Retinal pigment epithelial cell (primary cell): Measurements from ENCODE around the gene SHROOM3.

ENCODE experiments used
- DNase-seq: peaks from one replicate; pipeline ENCODE4 v3.0.0-alpha.2; 2010; ENCODE audit warnings: low read depth
- H3K4me3 ChIP-seq: 2 replicates; pipeline ENCODE4 v1.5.1; 2011; ENCODE audit warnings: mild to moderate bottlenecking, low read length, control low read depth, moderate library complexity
- CTCF ChIP-seq: conservative IDR thresholded peaks from 2 replicates; pipeline ENCODE4 v1.5.1; 2011; ENCODE audit warnings: low read depth, low read length, control low read depth, inconsistent platforms

SHROOM3 gene

GRCh38 chr4:76434901-76435527, at the start of gene SHROOM3:
SHROOM3 (plus strand) TSS chr4:76435229; CDS start chr4:76436053, 824 bp downstream.
- peak; percentile 84 for DNase-seq
- H3K4me3 ChIP-seq = peak within 1 kb of the TSS; percentile 80
- TF ChIP-seq CTCF = no peak

- TF ChIP-seq CTCF = no peak
- no peak overlapping the region for H3K4me3 ChIP-seq
- no peak for DNase-seq
Measured at GRCh38 chr4:76385974-76386373, 49.1 kb upstream of the SHROOM3 start.

- H3K4me3 ChIP-seq = no peak overlapping the region
- no peak for TF ChIP-seq CTCF
- DNase-seq = no peak
Measured at GRCh38 chr4:76386566-76387305, 48.3 kb upstream of the SHROOM3 start.

- no peak for DNase-seq
- TF ChIP-seq CTCF = no peak
- H3K4me3 ChIP-seq = no peak overlapping the region
Measured at GRCh38 chr4:76388160-76388908, 46.7 kb upstream of the SHROOM3 start.

GRCh38 chr4:76401654-76402053, 33.4 kb upstream of the SHROOM3 start:
- no peak for TF ChIP-seq CTCF
- H3K4me3 ChIP-seq = no peak overlapping the region
- DNase-seq = no peak

- DNase-seq = no peak
- TF ChIP-seq CTCF = no peak
- no peak overlapping the region for H3K4me3 ChIP-seq
Measured at GRCh38 chr4:76406081-76406480, 28.9 kb upstream of the SHROOM3 start.
